ENCODE results near the gene ADRB1.

ADRB1 gene

DNA sequence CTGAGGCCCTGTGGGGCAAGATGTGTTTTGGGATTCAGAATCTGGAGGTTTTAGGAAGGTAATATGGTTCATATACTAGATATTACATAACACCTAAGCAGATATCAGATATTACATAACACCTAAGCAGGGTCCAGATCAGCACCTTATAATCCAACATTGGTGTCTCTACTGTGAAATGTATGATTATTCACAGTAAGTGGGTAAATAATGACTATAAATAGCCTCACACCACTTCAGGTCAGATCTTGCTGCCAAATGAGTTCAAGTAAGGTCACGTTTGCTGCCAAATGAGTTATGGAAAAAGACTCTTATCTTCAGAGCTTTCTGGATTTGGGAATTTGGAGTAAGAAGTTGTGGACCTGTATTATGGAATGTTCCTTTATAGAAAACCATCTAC lies 14.6 kb downstream of the ADRB1 start:
- no peak for DNase-seq

DNA sequence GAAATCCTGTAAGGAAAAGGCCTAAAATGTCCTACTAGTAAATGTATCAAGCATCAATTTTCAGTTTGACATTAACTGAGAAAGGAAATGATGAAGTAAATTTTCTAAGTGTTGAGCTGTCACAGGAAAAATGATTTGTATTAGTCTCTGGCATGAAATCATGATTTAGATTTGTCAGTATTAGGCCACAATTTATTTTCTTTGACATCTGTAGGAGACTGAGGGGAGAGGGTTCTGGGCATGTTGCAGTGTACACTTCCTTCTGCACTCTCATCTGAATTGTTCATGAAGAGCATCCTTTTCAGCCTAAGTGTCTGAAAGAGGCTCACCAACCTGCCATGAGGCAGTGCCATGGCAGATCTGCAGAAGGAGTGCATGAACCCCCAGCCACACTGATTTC lies 15.9 kb downstream of the ADRB1 start:
- DNase-seq = no peak

DNA sequence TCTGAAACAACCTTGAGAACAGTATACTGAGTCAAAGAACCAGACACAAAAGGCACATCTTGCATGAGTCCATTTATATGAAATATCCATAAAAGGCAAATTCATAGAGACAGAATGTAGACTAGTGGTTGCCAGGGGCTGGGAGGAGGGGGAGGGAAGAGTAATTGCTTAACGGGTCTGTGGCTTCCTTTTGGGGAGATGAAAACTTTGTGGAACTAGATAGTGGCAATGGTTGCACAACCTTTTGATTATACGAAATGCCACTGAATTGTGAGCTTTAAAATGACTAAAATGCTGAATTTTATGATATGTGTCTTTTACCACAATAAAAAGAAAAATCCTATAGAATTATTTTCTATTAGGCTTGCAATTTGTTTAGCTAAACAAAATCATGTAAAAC lies 16.8 kb downstream of the ADRB1 start:
- no peak for DNase-seq

GRCh38 chr10:114061148-114061547 lies 17.5 kb downstream of the ADRB1 start:
- no peak for DNase-seq

DNA sequence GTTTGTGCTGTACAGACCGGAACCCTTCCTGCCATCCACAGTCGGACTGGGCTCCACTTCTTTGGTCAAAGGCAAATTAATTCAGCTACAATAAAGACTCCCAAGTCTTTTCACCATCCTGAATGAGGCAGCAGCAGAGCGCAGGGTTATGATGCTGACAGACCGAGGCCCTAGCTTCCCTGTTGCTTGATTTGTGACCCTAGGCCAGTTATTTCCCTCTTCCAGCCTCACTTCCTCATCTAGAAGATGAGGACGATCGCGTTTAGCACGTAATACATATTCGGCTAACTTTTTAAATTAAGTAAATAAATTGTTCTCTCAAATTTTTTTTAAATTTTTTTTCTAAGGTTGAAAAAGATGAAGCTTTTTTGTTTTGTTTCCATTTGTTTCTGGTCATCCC lies 18.1 kb downstream of the ADRB1 start:
- DNase-seq = no peak

GRCh38 chr10:114064151-114065048 lies 20.7 kb downstream of the ADRB1 start:
- no peak for DNase-seq

DNA sequence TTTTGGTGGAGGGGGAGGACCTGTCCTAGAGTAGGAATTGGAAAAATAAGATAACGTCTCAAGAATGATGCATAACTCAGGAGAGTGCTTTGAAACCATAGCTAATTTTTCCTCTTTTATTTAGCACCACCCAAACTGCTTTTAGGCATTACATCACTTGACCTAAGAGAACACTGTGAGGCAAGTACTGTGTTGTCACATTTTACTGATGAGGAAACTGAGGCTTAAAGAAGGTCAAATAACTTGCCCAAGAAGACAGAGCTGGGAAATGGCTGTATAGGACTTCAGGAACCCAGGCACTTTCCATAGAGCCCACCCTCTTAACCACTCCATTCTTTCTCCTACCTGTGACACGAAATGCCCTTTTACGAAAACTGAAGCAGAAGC lies 21.4 kb downstream of the ADRB1 start:
- DNase-seq = no peak

- no peak for DNase-seq
Observed at GRCh38 chr10:114068054-114068707, 24.5 kb downstream of the ADRB1 start.

GRCh38 chr10:114070710-114071109 lies 27.0 kb downstream of the ADRB1 start:
- no peak for DNase-seq

- no peak for DNase-seq
Observed at GRCh38 chr10:114071178-114071577, 27.5 kb downstream of the ADRB1 start.

GRCh38 chr10:114073395-114074186 lies 29.9 kb downstream of the ADRB1 start:
- no peak for DNase-seq

DNA sequence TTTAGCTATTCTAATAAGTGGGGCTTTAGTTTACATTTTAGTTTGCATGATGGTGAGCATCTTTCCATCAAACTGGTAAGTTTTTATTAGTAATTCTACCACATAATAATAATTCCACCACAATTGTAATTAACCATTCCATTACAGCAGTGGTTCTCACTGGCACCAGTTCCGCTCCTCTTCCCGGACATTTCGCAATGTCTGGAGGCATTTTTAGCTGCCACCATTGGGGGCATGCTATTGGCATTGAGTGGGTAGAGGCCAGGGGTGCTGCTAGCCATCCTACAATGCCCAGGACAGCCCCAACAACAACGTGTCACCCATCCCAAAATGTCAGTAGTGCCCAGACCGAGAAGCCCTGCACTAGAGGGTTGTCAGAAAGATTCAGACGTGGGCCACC lies 31.4 kb downstream of the ADRB1 start:
- no peak for DNase-seq

- DNase-seq = no peak
Observed at GRCh38 chr10:114077347-114077746, 33.7 kb downstream of the ADRB1 start.

DNA sequence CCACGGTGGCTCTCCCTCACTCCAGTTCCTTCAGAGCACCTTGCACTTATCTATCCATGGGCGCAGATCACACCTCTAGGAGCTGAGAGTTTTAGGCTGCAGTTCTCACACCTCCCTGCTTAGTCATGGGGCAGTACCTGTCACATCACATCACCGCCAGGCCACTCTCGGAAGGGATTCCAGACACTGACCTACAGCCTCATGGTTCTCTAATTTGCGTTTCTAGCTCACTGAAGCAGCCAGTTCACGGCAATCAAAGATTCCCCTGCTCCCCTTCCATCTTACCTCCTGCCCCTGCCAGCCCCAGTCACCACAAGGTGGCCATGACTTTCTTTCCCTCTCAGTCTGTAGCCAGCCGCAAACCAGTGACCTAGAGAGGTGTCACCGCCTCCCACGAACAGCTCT lies 34.2 kb downstream of the ADRB1 start:
- DNase-seq = no peak

GRCh38 chr10:114078346-114078745 lies 34.7 kb downstream of the ADRB1 start:
- DNase-seq = no peak

- DNase-seq = no peak
Observed at GRCh38 chr10:114079421-114079820, 35.8 kb downstream of the ADRB1 start.

DNA sequence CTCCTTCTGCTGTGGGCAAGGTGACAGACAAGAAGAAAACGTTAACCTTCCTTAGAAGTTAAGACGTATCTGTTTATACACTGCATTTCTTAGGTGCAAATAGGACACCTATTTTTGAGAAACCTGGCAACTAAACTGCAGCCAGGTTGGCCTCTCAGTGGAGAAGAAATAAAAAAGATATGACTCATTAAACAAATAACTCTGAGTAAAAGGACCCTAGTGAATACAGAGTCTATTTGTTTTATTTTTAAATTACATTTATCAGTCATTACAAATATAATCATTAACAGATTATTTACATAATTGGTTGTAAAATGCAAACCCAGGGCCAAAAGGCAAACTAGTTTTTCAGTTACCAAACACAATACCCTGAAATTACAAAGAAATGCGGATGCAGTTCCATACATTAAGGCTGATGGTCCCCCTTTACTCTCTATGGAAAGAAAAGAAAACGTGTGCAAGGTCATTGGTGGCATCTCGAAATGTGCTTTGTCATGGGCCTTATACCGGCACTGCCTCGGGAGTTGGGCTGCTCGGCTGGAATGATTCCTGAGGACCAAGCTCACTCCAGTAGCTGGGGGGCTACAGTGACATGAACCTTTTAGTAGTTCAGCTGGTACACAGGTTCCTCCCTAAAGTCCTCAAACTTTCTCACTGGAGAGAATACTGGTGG lies 38.4 kb downstream of the ADRB1 start:
- DNase-seq = no peak

- no peak for DNase-seq
Observed at GRCh38 chr10:114083040-114083439, 39.4 kb downstream of the ADRB1 start.

GRCh38 chr10:114084215-114084614 lies 40.5 kb downstream of the ADRB1 start:
- no peak for DNase-seq

DNA sequence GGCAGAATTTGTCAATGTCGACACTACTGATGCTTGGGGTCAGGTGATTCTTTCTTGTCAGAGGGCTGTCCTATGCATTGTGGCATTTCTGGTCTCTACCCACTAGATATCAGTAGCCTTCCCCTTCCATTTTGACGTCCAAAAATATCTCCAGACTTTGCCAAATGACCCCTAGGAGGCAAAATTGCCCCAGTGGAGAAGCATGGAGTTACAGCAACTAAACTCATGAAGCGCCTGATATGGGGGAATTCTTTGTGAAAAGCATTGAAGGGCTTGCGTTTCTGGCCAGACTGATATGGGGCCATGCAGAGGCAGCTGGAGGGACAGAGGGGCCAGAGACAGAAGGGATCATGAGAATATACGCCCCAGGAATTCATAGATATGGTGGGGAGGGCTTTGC lies 43.6 kb downstream of the ADRB1 start:
- DNase-seq = no peak

- no peak for DNase-seq
Observed at GRCh38 chr10:114087655-114088054, 44.0 kb downstream of the ADRB1 start.

DNA sequence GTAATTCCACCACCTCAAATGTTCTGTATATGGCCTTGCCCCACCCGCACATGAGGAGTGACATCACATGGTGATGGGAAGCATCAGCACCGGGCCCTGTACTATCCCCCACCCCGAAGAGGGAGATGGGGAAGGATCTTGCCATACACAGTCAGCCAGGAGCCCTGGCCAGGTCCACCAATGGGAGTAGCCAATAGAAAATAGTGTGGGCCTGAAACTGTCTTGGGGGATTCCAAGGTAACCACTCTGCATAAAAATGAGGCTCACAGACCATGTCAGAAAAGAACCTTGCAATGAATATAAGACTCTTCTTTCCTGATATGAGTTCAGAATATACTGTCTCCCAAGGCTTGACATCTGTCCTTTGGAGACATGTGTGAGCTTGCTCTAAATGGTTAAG lies 51.1 kb downstream of the ADRB1 start:
- no peak for DNase-seq

Measured in right forelimb (tissue), 1 donor.